ENCODE results near the gene AKAP10.

DNA sequence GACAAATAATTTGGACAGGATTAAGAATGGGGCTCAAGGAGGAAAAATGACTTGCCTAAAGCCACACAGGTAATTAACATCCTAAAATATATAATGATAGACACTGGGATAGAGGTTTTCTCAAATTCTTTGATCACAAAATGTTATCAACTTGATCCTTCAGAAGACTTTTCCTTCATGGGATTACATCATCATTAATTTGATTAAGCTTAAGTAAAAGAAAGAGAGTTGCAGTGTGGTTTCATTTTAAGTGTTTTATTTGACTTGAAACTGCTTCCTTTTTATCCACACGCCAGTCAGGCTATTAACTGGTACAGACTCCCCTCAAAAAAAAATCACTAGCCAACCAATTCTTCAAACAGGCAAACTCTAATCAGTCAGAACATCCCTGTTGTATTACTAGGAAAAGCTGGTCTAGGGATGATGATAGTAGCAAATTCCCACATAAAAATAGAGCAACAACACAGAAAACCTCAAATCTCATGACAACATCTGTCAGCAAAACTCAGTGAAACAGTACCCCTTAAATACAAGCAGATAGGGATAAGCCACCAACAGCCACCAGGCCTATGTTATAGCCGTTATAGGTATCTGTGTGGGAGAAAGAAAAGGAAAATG, 32.5 kb downstream of the AKAP10 start:
- TF ChIP-seq, protein P1, sequence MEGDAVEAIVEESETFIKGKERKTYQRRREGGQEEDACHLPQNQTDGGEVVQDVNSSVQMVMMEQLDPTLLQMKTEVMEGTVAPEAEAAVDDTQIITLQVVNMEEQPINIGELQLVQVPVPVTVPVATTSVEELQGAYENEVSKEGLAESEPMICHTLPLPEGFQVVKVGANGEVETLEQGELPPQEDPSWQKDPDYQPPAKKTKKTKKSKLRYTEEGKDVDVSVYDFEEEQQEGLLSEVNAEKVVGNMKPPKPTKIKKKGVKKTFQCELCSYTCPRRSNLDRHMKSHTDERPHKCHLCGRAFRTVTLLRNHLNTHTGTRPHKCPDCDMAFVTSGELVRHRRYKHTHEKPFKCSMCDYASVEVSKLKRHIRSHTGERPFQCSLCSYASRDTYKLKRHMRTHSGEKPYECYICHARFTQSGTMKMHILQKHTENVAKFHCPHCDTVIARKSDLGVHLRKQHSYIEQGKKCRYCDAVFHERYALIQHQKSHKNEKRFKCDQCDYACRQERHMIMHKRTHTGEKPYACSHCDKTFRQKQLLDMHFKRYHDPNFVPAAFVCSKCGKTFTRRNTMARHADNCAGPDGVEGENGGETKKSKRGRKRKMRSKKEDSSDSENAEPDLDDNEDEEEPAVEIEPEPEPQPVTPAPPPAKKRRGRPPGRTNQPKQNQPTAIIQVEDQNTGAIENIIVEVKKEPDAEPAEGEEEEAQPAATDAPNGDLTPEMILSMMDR (IDR thresholded peaks at IDR 0.05), result no peak
- TF ChIP-seq POLR2A (IDR thresholded peaks at IDR 0.05), result no peak
- no peak for TF ChIP-seq POLR2AphosphoS5 (IDR thresholded peaks at IDR 0.05)
